ENCODE results near the gene BNIP5. TPM values are rescaled to one million over a fixed set of nuclear protein-coding genes. Genes with fewer than 3 reads are reported as not detected.

Gene BNIP5
- total and polyA plus RNA-seq, 2 of the 13 experiments (the other 11 are each of a cell fraction or from before 2014, with no cell fraction given): not detected

- TF ChIP-seq ZBED4 (CRISPR knock-in tag; IDR thresholded peaks at IDR 0.05; ENCODE audit: borderline replicate concordance): no peak
- no peak for TF ChIP-seq ZNF503 (CRISPR knock-in tag; IDR thresholded peaks at IDR 0.05)
These were observed at the start of gene BNIP5 (continued) for GRCh38 chr6:36336779-36337241.

GRCh38 chr6:36384095-36384494, 47.4 kb upstream of the BNIP5 start:
- POLR2A ChIA-PET: no interaction called here
- CTCF ChIA-PET (ENCODE audit: low intra/inter-chr PET ratio, low total read pairs): no interaction called here
- no peak for FAIRE-seq
- in situ Hi-C loops (cut with HindIII; ENCODE audit: extremely low pct_ligation_motif_present, low pct_unique_long_range_greater_than_20kb) (no loop called here), intact Hi-C loops (cut with micrococcal nuclease; ENCODE audit: unreplicated experiment) (no loop called here)
- Histone ChIP-seq H3K4me3 (replicated peaks in 1 of 3; ENCODE audit: insufficient read depth in 1 of 3, low read depth in 2 of 3, low read length in 3 of 3) (no peak overlapping the region), H4K20me1 (ENCODE audit: insufficient read depth, low read length) (no peaks in the 10 kb centered on the region), H3K27me3 (ENCODE audit: control insufficient read depth in 1 of 2, insufficient read depth in 2 of 2, low read length in 2 of 2) (peaks cover 4 to 68% of the 10 kb centered on the region in 2 experiments), H3K27ac (ENCODE audit: extremely low read length, insufficient read depth, low read length) (no peak overlapping the region), H3K4me1 (ENCODE audit: insufficient read depth, low read length) (peaks cover 25% of the 10 kb centered on the region), H3K36me3 (replicated peaks in 1 of 2; ENCODE audit: control insufficient read depth in 1 of 2, insufficient read depth in 2 of 2, low read length in 2 of 2) (no peaks in the 10 kb centered on the region), H2AFZ (ENCODE audit: low read length) (no peak overlapping the region), H3K4me2 (ENCODE audit: low read depth, low read length) (no peak overlapping the region), H3K79me2 (ENCODE audit: insufficient read depth, low read length) (no peaks in the 10 kb centered on the region), H3K9ac (ENCODE audit: insufficient read depth, low read depth, low read length) (no peak overlapping the region), H3K9me3 (ENCODE audit: low read length) (no peaks in the 10 kb centered on the region)
- ATAC-seq: no peak
- WGBS (ENCODE audit: low lambda C conversion rate): 36% methylated on average over 2 of the region's 2 CpGs
- BruUV-seq (replicated peaks): no TSS peak
- peak; percentile 54 for TF ChIP-seq CEBPB (IDR thresholded peaks at IDR 0.05; ENCODE audit: borderline replicate concordance, low read depth, low read length)
- no peak for TF ChIP-seq PCBP1 (IDR thresholded peaks at IDR 0.05; ENCODE audit: borderline replicate concordance, low read depth, low read length)
- no peak for DNase-seq (ENCODE audit: low spot score)

All from HepG2 (cell line).